Measurements from ENCODE around the gene PHOSPHO1. TPM values are rescaled to one million over a fixed set of nuclear protein-coding genes. Genes with fewer than 3 reads are reported as not detected.

The PHOSPHO1 gene
- total and polyA plus RNA-seq, 2 of the 13 experiments (the other 11 are each of a cell fraction or from before 2014, with no cell fraction given), result not detected

DNA sequence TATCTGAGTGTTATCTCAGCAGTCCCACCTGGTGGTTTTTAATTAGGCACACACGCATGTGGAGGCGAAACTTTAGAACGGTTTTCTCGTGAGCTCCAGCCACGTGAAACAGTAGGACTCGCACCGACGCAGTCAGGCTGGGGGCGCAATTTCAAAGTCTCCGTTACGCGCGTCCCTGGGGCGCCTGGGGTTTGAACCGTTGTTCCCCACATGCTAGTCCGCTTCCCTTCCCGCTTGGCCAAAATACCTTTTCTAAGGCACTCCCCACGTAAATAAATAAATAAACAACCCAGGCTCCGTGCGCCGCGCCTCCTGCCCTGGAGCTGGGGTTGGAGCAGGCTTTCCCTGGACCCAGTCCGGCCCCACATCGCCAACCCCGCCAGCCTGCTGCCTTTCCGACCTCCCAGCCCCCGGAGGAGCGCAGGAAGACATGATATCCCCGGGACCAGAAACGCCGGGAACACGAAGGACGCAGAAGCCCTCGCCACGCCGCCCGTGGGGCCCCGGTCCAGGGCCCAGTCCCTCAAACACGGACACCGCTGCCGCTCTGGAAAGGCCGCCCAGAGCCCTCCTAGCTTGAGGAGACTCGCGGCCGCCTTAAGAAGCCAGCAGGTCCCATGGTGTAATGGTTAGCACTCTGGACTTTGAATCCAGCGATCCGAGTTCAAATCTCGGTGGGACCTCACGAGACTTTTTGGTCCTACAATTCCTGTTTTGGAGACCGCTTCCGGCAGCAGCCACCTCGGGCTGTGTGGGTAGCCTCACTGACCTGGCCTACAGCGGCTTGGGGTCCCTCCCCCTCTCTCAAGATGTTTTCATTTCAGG, 38.5 kb downstream of the PHOSPHO1 start (continued):
- TF ChIP-seq, protein P1, sequence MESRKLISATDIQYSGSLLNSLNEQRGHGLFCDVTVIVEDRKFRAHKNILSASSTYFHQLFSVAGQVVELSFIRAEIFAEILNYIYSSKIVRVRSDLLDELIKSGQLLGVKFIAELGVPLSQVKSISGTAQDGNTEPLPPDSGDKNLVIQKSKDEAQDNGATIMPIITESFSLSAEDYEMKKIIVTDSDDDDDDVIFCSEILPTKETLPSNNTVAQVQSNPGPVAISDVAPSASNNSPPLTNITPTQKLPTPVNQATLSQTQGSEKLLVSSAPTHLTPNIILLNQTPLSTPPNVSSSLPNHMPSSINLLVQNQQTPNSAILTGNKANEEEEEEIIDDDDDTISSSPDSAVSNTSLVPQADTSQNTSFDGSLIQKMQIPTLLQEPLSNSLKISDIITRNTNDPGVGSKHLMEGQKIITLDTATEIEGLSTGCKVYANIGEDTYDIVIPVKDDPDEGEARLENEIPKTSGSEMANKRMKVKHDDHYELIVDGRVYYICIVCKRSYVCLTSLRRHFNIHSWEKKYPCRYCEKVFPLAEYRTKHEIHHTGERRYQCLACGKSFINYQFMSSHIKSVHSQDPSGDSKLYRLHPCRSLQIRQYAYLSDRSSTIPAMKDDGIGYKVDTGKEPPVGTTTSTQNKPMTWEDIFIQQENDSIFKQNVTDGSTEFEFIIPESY (CRISPR knock-in tag; IDR thresholded peaks at IDR 0.05), result peak; percentile 48; the same call in 1 of the 2 replicates
- TF ChIP-seq ZBTB38 (CRISPR knock-in tag; IDR thresholded peaks at IDR 0.05) (peak; percentile 43), ZNF317 (CRISPR knock-in tag; IDR thresholded peaks at IDR 0.05) (no peak), ZNF253 (CRISPR knock-in tag; IDR thresholded peaks at IDR 0.05; ENCODE audit: borderline replicate concordance) (peak; percentile 97), ZNF772 (CRISPR knock-in tag; IDR thresholded peaks at IDR 0.05) (peak; percentile 80), EZH2 (conservative IDR thresholded peaks at IDR 0.05; ENCODE audit: low read depth, low read length) (no peak), ZNF670 (CRISPR knock-in tag; IDR thresholded peaks at IDR 0.05; ENCODE audit: borderline replicate concordance) (peak; percentile 30; the same call in 1 of the 2 replicates), ZNF768 (CRISPR knock-in tag; IDR thresholded peaks at IDR 0.05) (peak; percentile 50; the same call in 1 of the 2 replicates), ZNF567 (CRISPR knock-in tag; IDR thresholded peaks at IDR 0.05; ENCODE audit: borderline replicate concordance) (peak; percentile 82; the same call in 1 of the 2 replicates), ELF4 (CRISPR knock-in tag; IDR thresholded peaks at IDR 0.05; ENCODE audit: borderline replicate concordance) (peak; percentile 62), ZNF431 (CRISPR knock-in tag; IDR thresholded peaks at IDR 0.05; ENCODE audit: borderline replicate concordance, low read depth) (peak; percentile 46; the same call in 1 of the 2 replicates), ZKSCAN5 (CRISPR knock-in tag; IDR thresholded peaks at IDR 0.05) (no peak), SCMH1 (CRISPR knock-in tag; IDR thresholded peaks at IDR 0.05; ENCODE audit: borderline replicate concordance) (no peak), ZNF296 (CRISPR knock-in tag; conservative IDR thresholded peaks at IDR 0.05) (peak; percentile 49; the same call in 1 of the 2 replicates)
- TF ChIP-seq, protein P2, sequence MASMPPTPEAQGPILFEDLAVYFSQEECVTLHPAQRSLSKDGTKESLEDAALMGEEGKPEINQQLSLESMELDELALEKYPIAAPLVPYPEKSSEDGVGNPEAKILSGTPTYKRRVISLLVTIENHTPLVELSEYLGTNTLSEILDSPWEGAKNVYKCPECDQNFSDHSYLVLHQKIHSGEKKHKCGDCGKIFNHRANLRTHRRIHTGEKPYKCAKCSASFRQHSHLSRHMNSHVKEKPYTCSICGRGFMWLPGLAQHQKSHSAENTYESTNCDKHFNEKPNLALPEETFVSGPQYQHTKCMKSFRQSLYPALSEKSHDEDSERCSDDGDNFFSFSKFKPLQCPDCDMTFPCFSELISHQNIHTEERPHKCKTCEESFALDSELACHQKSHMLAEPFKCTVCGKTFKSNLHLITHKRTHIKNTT (CRISPR knock-in tag; IDR thresholded peaks at IDR 0.05), result peak; percentile 89; the same call in 1 of the 2 replicates
- TF ChIP-seq, protein P3, sequence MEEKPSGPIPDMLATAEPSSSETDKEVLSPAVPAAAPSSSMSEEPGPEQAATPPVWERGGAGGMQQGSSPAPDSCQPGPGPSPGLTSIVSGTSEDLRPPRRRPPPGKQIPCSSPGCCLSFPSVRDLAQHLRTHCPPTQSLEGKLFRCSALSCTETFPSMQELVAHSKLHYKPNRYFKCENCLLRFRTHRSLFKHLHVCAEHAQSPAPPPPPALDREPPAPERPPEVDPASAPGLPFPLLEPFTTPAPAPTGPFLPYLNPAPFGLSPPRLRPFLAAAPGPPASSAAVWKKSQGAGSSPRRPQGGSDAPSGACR (CRISPR knock-in tag; IDR thresholded peaks at IDR 0.05), result 0 out of 2 replicates have a peak, but pooled peaks have one; percentile 61
- TF ChIP-seq, protein P4, sequence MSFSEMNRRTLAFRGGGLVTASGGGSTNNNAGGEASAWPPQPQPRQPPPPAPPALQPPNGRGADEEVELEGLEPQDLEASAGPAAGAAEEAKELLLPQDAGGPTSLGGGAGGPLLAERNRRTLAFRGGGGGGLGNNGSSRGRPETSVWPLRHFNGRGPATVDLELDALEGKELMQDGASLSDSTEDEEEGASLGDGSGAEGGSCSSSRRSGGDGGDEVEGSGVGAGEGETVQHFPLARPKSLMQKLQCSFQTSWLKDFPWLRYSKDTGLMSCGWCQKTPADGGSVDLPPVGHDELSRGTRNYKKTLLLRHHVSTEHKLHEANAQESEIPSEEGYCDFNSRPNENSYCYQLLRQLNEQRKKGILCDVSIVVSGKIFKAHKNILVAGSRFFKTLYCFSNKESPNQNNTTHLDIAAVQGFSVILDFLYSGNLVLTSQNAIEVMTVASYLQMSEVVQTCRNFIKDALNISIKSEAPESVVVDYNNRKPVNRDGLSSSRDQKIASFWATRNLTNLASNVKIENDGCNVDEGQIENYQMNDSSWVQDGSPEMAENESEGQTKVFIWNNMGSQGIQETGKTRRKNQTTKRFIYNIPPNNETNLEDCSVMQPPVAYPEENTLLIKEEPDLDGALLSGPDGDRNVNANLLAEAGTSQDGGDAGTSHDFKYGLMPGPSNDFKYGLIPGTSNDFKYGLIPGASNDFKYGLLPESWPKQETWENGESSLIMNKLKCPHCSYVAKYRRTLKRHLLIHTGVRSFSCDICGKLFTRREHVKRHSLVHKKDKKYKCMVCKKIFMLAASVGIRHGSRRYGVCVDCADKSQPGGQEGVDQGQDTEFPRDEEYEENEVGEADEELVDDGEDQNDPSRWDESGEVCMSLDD (CRISPR knock-in tag; IDR thresholded peaks at IDR 0.05; ENCODE audit: borderline replicate concordance), result peak; percentile 85; the same call in 1 of the 2 replicates
- TF ChIP-seq, protein P5, sequence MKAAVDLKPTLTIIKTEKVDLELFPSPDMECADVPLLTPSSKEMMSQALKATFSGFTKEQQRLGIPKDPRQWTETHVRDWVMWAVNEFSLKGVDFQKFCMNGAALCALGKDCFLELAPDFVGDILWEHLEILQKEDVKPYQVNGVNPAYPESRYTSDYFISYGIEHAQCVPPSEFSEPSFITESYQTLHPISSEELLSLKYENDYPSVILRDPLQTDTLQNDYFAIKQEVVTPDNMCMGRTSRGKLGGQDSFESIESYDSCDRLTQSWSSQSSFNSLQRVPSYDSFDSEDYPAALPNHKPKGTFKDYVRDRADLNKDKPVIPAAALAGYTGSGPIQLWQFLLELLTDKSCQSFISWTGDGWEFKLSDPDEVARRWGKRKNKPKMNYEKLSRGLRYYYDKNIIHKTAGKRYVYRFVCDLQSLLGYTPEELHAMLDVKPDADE (CRISPR knock-in tag; IDR thresholded peaks at IDR 0.05), result peak; percentile 73
- TF ChIP-seq, protein P6, sequence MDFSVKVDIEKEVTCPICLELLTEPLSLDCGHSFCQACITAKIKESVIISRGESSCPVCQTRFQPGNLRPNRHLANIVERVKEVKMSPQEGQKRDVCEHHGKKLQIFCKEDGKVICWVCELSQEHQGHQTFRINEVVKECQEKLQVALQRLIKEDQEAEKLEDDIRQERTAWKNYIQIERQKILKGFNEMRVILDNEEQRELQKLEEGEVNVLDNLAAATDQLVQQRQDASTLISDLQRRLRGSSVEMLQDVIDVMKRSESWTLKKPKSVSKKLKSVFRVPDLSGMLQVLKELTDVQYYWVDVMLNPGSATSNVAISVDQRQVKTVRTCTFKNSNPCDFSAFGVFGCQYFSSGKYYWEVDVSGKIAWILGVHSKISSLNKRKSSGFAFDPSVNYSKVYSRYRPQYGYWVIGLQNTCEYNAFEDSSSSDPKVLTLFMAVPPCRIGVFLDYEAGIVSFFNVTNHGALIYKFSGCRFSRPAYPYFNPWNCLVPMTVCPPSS (IDR thresholded peaks at IDR 0.05), result no peak
